Calu3 (cell line): Measurements from ENCODE around the gene MFSD6L. TPM values are rescaled to one million over a fixed set of nuclear protein-coding genes. Genes with fewer than 3 reads are reported as not detected.

ENCODE experiments used
- BruUV-seq: library from RNA; stranded (reverse); fragments of 400-500 nt; replicated peaks from 2 replicates; lab custom pipeline; 2021; lab: Mats Ljungman, UMichigan
- CTCF ChIA-PET: fragments of 300-600 bp; sonication (Branson Sonifier 250); formaldehyde crosslinking; loops from one replicate; lab custom pipeline; 2022; ENCODE audit warnings: antibody characterized with exemption; lab: Charles Lee
- DNase-seq: peaks from one replicate; pipeline ENCODE4 v3.0.0; 2022
- H3K27ac Mint-ChIP-seq: one replicate; pipeline ENCODE4 v1.8.0; 2022; ENCODE audit warnings: mixed read lengths; ENCODE audit not compliant: unreplicated experiment
- H3K27me3 Mint-ChIP-seq: one replicate; pipeline ENCODE4 v1.8.0; 2022; ENCODE audit warnings: mixed read lengths; ENCODE audit not compliant: unreplicated experiment
- H3K36me3 Mint-ChIP-seq: one replicate; pipeline ENCODE4 v1.8.0; 2022; ENCODE audit warnings: mild to moderate bottlenecking, moderate library complexity, mixed read lengths; ENCODE audit not compliant: insufficient read depth, unreplicated experiment
- H3K4me1 Mint-ChIP-seq: one replicate; pipeline ENCODE4 v1.8.0; 2022; ENCODE audit warnings: mild to moderate bottlenecking, low read depth, mixed read lengths; ENCODE audit not compliant: unreplicated experiment
- H3K4me3 Mint-ChIP-seq: one replicate; pipeline ENCODE4 v1.8.0; 2022; ENCODE audit warnings: mild to moderate bottlenecking, low read depth, moderate library complexity, mixed read lengths; ENCODE audit not compliant: unreplicated experiment
- H3K9me3 Mint-ChIP-seq: one replicate; pipeline ENCODE4 v1.8.0; 2022; ENCODE audit warnings: low read depth, mixed read lengths; ENCODE audit not compliant: unreplicated experiment
- CTCF ChIP-seq: fragments of 200-600 bp; IDR thresholded peaks from one replicate; pipeline ENCODE4 v1.8.0; 2022; ENCODE audit warnings: antibody characterized with exemption; ENCODE audit not compliant: unreplicated experiment
- intact Hi-C: fragments of 100-400 bp; cut with micrococcal nuclease; formaldehyde crosslinking; loops from one replicate; pipeline ENCODE4 v1.10.0; 2022; ENCODE audit not compliant: unreplicated experiment
- total RNA-seq: library from RNA; stranded (reverse); gene quantifications from 2 replicates; pipeline ENCODE4 v1.2.3, GENCODE V29; 2022

The MFSD6L gene
- total RNA-seq, 1 experiment from 2014 or later, result 0.21 TPM

GRCh38 chr17:8823279-8823678 is 24.1 kb upstream of the MFSD6L start:
- no peak for TF ChIP-seq CTCF
- Mint-ChIP-seq H3K27me3 (peaks cover 39% of the 10 kb centered on the region), H3K36me3 (no peaks in the 10 kb centered on the region), H3K9me3 (no peaks in the 10 kb centered on the region), H3K27ac (no peak overlapping the region), H3K4me3 (no peak overlapping the region), H3K4me1 (no peaks in the 10 kb centered on the region)
- intact Hi-C loops, result no loop called here
- no TSS peak for BruUV-seq
- CTCF ChIA-PET, result no interaction called here
- no peak for DNase-seq

- Mint-ChIP-seq H3K4me3 (no peak overlapping the region), H3K9me3 (no peaks in the 10 kb centered on the region), H3K36me3 (no peaks in the 10 kb centered on the region), H3K27ac (no peak overlapping the region), H3K27me3 (peaks cover 47% of the 10 kb centered on the region), H3K4me1 (no peaks in the 10 kb centered on the region)
- TF ChIP-seq CTCF, result no peak
- intact Hi-C loops, result no loop called here
- no TSS peak for BruUV-seq
- no peak for DNase-seq
- CTCF ChIA-PET, result no interaction called here
Measured at GRCh38 chr17:8822401-8823035, 23.4 kb upstream of the MFSD6L start.

- Mint-ChIP-seq H3K9me3 (no peaks in the 10 kb centered on the region), H3K27ac (no peak overlapping the region), H3K36me3 (no peaks in the 10 kb centered on the region), H3K4me1 (no peaks in the 10 kb centered on the region), H3K4me3 (no peak overlapping the region), H3K27me3 (peaks cover 53% of the 10 kb centered on the region)
- no peak for DNase-seq
- no TSS peak for BruUV-seq
- intact Hi-C loops, result no loop called here
- CTCF ChIA-PET, result no interaction called here
- TF ChIP-seq CTCF, result no peak
Measured at GRCh38 chr17:8821446-8822105, 22.4 kb upstream of the MFSD6L start.

- intact Hi-C loops, result no loop called here
- Mint-ChIP-seq H3K36me3 (no peaks in the 10 kb centered on the region), H3K4me3 (no peak overlapping the region), H3K9me3 (no peaks in the 10 kb centered on the region), H3K27ac (no peak overlapping the region), H3K4me1 (no peaks in the 10 kb centered on the region), H3K27me3 (peaks cover 64% of the 10 kb centered on the region)
- no peak for DNase-seq
- BruUV-seq, result no TSS peak
- CTCF ChIA-PET, result no interaction called here
- no peak for TF ChIP-seq CTCF
Measured at GRCh38 chr17:8820311-8821010, 21.3 kb upstream of the MFSD6L start.
